ENCODE measurements around the gene FAM118B.
A peak's percentile ranks its signal among the peaks of the same experiment; 100 is the strongest.
"Not testable (repeated sequence)": the region's sequence is repeated elsewhere in the genome, so short reads cannot be mapped to it uniquely, and the experiment has no call there.

FAM118B gene

DNA sequence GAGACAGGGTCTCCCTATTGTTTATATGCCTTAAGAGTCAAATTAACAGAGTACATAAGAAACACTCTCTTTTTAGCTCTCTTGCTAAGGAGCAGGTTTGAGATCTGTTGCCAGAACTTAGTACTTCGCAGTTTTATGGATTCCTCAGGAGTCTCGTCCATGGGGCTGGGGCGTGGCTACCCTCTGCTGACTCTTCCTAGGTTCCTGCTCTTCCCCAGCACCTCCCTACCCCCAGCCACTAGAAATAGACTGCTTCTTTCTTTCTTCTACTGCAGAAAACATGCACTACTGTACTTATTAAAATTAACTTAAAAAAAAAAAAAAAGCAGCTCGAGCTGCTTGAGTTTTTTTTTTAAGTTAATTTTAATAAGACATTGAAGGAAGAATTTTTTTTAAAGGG, 8.0 kb downstream of the FAM118B start:
- DNase-seq (ENCODE audit: low spot score) = no peak

DNA sequence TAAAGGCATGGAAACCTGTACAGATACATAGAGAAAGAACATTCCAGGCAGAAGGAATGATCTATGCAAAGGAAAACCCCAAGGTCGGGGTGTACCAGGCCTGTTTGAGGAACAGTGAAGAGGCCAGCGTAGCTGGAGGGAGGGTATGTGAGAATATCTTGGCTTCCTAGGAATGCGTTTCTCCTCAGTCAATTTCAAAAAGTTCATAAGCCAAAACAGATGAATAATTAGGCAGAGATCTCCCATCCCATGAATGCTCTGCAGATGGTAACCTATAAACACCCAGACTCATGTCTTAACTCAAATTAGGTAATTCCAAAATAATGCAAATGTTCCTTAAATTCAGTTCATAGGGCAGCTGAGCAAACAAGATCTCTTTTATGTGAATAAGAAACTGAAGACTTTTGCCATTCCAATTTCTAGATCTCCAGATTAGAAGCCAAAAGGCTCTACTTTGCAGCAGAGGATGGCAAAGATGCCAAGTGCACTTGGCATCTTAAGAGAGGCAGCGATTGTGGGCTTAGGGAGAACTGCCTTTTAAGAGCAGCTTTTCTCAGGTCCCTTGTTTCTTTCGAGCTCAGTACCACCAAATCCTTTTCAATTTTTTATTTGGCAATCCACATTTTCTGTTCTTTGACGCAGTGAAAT, 13.2 kb downstream of the FAM118B start:
- no peak for DNase-seq (ENCODE audit: low spot score)

DNA sequence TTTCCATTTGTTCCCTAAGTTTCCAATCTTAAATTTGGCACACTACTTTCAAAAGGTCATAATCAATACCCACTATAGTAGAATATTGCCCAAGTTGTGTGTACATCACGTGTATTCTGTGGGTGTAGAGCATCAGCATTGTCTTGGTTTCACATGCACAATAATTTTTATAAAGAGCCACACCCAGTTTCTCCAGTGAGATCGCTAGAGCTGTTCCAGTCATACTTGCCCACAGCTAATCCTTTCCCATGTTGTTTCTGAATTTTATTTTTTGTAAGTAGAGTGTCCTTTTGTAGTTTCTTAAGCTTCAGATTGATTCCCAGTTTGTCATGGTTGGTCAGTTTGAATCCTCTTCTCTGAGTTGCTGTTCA, 13.7 kb downstream of the FAM118B start:
- no peak for DNase-seq (ENCODE audit: low spot score)

DNA sequence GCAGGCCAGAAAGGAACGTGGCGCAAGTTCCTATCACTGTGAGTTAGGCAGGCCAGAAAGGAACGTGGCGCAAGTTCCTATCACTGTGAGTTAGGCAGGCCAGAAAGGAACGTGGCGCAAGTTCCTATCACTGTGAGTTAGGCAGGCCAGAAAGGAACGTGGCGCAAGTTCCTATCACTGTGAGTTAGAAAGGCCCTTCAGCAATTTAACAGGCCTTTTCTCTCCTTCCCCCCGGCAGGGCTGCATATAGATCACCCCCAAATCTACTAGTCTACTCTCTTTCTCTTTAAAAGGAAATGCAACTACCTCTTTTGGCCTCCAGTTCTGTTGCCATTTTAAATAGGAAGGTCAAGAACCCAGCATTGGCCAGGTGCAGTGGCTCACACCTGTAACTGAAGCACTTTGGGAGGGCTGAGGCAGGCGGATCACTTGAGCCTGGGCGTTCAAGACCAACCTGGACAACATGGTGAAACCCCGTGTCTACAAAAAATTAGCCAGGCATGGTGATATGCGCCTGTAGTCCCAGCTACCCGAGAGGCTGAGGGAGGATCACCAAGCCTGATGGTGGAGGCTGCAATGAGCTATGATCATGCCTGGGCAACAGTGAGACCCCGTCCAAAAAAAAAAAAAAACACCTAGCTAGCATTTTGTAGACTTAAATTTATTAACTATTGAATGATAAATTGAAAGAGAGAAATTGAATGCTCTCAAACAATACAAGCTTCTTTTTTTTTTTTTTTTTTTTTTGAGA, 14.9 kb downstream of the FAM118B start:
- no peak for DNase-seq (ENCODE audit: low spot score)

DNA sequence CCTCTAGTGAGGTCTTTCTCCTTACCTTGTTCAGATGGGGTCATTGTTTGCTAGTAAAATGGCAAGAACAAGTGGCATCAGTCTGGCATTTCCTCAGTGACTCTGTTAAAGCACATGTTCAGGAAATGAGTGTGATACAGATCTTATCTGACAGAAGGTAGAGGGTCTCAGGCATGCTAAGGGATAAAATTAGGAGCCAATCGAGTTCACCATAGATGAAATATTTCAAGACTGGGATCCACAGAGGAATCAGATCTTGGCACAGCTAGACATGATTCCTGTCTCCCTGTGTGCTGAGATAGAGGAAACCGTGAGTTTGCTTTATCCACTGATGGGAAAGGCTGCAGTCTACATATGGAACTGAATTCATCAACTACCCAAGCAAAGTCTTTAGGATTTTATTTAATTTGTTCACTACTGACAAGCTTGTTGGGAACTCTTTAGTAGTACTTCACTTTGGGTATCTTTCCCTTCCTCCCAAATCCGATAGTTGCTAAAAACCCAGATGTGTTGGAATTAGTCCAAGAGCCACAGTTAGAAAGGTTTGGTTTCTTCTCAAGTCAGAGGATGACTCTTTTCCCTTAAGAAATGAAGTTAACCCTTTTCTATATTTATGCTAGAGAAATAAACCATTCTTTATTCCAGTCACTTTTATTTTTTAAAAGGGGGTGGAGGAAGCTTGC, 18.4 kb downstream of the FAM118B start:
- peak; percentile 77 for DNase-seq (ENCODE audit: low spot score)

DNA sequence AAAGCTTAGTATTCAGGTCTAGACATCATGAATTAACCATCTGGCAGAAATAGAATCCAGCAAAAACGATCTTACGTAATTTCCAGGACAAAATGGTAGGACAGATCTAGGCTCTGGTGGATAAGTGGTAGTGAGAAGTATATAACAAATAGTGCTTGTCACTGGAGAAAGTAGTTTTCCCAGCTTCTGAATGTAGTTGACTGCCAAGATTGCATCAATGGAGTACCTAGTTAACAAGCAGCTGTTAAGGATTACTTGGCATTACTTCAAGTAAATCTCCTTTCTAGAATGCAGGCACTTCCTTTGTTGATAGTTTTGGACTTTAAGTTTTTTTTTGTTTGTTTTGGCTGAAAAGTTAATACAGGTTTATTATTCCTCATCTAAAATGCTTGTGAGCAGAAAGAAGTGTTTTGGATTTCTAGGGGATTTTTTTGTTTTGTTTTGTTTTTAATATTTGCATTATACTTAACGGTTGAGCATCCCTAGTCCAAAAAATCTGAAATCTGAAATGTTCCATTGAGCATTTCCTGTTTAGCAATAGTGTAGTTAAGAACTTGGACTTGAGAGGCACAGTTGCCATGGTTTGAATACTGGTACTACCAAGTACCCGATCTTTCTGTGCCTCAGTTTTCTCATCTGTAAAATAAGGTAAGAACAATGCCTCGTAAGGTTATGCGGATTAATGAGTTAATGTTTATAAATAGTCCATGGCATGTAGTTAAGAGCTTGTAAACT, 20.3 kb downstream of the FAM118B start:
- no peak for DNase-seq (ENCODE audit: low spot score)

DNA sequence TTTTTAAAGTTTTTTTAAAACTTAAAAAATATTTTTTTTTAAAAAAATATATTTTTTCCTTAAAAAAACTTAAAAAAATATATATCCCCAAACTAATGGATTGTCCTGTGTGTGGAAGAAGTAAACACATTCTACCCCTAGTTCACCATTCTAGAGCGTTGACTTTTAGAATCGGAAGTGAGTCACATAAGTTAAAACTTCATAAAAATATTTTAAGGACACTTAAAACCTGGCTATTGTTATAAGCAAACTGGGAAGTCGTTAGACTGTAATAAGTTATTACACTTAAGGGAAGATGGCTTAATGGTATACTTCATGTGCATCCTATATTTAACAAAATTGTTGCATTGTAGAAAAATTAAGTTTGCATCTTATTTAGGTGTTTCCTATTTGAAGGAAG, 21.1 kb downstream of the FAM118B start:
- DNase-seq (ENCODE audit: low spot score) = no peak

DNA sequence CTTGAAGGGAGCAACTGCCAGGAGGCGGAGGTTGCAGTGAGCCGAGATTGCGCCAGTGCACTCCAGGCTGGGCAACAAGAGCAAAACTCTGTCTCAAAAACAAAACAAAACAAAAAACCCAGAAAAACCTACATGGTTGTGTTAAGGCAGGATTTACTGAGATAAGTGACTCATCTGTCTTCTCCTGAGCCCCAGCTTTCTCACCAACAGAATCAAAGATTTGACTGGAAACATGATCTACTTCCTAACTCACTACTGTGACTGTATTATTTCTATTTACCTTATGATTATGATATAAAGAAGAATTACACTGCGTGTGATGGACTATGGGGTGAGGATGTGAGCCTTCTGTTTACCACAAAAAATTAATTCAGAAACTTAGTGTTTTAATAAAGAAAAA, 21.8 kb downstream of the FAM118B start:
- no peak for DNase-seq (ENCODE audit: low spot score)

DNA sequence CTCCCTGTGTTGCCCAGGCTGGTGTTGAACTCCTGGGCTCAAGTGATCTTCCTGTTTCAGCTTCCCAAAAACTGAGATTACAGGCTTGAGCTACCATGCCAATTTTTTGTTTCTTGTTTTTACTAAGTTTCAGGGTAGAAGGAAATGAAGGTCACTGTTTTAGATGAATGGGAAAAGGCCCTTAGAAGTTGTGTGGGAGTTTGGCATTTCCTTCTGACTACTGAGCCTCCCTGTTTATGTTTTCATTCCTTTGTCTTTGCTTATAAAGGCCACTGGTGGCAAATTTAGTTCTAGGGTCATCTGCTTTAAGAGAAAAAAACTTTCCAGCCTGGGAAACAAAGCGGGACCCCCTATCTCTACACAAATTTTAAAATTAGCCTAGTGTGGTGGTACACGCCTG, 35.1 kb downstream of the FAM118B start:
- DNase-seq (ENCODE audit: low spot score) = no peak

DNA sequence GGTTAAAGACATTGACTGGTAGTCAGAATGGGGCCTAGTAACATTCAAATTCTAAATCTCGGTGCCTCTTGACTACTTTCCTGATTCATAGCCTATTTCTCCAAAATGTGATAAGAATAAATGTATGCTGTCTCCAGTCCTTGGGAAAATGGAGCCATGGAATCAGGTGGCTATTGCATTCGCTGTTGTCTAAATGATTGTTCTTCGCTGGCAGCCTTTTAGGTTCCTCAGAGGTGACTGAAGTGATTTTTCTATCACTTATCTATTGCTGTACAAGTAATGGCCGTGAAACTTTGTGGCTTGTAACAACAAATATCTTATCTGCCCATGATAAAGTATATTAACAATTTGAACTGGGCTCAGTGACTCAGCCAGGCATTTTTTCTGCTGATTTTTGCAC, 41.7 kb downstream of the FAM118B start:
- no peak for DNase-seq (ENCODE audit: low spot score)

DNA sequence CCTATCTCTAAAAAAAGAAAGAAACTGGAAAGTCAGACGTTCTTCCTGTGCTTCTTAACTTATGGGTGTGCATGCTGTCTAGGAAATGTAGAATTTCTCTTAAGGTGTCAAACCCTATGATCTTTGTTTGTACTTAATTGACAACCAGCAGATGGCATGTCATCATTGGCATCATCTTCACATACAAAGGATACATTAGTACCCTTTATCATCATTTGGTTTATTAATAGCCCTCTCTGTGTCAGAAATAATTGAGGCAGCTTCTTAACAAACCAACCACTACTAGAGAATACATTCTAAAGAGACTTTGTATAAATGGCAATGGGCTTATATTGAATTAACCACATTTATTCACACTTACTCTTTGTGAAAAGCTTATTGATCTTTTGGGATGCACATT, 43.2 kb downstream of the FAM118B start:
- no peak for DNase-seq (ENCODE audit: low spot score)

DNA sequence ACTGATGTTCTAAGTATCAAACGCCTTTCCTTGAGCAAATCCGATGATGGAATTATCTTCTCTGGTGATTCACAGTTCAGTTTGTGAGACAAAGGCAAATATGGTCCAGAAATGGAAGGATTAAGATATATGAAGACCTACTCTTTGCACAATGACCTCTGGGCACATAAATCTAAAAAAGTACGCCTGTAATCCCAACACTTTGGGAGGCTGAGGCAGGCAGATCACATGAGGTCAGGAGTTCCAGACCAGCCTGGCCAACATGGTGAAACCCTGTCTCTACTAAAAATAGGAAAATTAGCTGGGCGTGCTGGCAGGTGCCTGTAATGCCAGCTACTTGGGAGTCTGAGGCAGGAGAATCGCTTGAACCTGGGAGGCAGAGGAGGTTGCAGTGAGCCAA, 43.9 kb downstream of the FAM118B start:
- DNase-seq (ENCODE audit: low spot score) = not testable (repeated sequence)

DNA sequence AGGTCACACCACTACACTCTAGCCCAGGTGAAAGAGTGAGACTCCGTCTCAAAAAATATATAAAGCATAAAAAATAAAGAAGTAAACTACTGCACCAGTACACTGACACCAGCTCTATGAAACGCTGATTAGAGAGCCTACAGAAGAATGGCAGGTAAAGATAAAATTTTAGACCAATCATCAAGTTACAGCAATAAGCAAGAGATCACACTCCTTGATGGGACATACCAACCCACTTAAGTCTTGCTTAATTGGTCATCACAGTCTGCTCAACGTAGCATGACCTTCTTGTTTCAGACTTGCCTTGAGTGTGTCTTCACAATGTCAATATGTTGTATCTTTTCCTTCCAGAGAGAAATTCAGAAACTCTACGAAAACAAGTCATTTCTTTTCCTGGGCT, 44.6 kb downstream of the FAM118B start:
- DNase-seq (ENCODE audit: low spot score) = no peak

DNA sequence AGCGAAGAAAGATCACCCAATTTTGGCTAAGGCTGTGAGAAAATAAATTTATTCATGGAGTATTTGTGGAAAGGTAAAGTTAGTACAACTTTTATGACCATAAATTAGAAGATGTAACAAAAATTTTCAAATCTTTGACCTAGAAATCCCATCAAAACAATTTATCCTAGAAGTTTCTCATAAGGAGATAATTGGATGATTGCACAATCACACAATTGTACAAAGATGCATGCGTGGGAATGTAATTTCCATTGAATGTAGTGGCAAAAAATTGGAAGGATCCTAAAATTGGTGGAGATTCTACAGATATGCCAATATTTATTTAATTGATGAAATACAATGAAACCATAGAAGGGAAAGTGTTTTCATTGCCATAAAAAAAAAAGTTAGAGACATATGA, 45.6 kb downstream of the FAM118B start:
- no peak for DNase-seq (ENCODE audit: low spot score)

DNA sequence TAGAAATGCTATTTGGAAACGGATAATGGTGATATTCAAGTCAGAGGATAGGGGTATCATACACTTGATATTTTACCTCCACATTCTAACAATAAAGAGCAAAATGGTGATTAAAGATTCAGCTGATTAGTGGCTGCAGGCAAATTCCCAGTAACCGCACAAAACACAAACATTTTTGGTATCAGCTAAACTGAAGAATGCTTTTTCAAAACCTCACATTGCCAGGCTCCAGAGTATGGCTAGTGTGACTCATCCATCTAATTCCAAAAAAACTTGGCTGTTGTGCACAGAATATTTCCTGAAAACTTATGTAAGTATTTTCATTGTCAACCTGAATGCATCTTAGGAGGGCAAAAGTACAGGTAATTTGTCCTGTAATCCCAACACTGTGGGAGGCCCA, 46.2 kb downstream of the FAM118B start:
- DNase-seq (ENCODE audit: low spot score) = no peak

DNA sequence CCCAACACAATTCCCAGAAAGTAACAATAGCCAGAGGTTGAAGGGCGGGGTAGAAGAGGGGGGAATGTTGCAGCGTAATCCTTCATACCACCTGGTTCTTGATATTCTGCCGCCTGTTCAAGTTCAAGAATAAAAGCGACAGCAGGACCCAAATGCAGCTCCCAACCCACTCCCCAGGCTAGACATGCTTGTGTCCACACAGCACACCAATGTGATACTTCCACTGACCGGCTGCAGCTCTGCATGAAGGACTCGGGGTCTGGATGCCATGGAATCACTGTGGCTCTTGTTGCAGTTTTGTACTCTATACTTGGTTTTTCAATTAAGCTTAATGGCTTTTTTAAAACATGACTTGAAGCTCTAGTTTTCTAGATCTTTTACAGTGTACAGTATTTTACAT, 50.6 kb downstream of the FAM118B start:
- no peak for DNase-seq (ENCODE audit: low spot score)

DNA sequence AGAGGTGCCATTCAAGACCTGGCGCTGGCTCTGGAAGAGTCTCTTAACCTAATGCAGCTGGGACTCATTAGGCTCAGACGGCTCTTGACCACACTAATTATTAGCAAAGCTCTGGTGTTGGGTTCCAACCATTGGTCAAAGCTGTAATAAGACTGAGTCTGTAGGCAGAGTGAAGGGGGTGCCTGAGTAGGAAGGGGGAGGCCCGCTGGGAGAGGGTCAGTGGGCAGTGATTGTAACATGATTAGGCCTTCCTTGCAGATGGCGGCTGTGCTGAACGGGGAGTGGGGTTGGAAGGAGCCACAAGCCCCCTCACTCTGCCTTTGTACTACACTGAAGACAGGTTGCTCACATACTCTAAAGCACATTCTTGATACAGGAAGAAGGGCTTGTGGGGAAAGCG, 51.9 kb downstream of the FAM118B start:
- no peak for DNase-seq (ENCODE audit: low spot score)

DNA sequence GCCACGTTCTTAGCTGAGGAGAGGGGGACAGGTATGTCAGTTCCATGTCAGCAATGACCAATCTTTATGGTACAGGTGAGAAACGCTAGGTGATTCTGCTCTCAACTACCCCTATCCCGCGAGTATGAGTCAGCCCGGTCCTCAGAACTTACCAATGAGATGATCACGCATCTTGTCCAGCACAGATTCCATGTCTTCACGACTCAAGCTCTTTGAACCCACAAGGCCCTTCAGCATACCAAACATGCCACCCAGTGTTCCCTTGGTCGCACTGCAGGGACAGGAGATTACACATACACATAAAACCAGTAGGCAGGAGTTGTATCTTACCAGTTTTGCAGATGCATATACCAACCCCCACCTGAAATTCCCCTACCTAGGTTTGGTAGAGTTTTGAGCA, 54.2 kb downstream of the FAM118B start:
- DNase-seq (ENCODE audit: low spot score) = no peak

DNA sequence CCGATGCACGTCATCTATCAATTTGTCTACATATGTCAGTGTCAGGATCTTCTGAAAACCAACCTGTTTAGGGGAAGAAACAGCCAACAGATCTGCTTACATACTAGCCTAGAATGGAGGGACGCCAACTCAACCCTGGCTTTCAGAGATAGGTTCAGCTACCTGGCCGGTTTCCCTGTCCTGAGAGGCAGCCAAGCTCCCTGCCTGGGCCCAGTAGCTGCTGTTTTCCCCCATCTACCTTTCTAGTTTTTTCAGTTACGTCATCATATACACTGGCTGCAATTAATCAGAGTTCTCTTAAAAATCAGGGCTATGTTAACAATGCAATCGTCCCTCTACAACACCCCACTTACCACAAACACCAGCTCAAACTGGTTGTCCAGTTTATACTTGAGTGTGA, 56.1 kb downstream of the FAM118B start:
- no peak for DNase-seq (ENCODE audit: low spot score)

DNA sequence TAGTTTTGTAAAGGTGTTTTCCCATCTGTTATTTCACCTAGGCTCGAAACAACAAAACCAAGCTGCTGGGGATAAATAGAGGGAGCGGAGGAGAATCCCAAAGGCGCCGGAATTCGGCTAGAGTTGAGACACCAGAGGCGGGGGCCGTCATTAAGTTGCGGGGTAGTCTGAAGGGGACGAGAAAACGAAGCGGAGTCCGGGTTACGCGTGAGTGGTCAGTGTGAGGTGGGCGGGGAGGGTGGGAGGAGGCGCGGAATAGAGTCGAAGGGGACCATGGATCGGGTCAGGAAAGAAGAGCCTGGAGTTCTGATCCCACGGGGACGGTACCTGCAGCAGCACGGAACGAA, 56.8 kb downstream of the FAM118B start:
- peak; percentile 20 for DNase-seq (ENCODE audit: low spot score)

DNA sequence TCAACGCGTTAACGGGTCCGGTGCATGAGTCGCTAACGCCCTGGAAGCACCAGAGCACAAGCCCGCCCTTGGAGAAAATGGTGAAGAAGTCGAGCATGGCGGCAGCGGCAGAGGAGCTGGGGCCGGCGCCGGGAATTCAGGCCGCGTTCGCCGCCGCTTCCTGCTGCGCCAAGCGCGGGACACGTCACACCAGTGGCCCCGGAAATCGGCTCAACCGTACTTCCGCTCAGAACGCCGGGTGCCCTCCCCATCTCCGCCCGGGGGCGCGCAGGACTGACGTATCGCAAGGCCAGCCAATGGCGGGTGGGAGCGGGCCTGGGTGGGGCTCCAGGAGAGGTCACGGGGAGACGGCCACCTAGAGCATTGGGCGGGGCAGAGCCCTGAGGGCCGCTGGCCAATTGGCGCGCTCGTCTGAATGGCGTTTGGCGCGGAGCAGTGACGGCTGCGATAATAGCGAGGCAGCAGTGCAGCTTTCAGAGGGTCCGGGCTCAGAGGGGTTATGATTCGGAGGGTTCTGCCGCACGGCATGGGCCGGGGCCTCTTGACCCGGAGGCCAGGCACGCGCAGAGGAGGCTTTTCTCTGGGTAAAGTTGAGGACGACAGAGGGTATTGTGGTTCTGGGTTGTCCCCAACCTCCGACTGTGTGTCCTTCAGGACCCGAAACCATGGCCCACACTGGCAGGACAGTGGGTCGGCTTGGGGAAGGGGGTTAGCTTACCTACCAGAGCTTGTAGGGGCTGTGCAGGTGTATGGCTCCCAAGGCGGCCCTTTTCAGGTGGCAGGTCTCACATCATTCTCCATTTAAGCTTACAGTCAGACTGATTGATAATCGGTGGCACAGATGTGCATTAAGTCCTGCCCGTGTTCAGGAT, 57.4 kb downstream of the FAM118B start, which contains the start of the genes FOXRED1 and SRPRA:
TSS of gene FOXRED1 (plus strand) at position 447 of the 872 bp plus-strand sequence. CDS start at position 500, 53 bp downstream.
TSS of gene SRPRA (minus strand) at position 188 of the 872 bp plus-strand sequence. CDS start at position 97, 91 bp downstream.
- peak; percentile 98 for DNase-seq (ENCODE audit: low spot score)

DNA sequence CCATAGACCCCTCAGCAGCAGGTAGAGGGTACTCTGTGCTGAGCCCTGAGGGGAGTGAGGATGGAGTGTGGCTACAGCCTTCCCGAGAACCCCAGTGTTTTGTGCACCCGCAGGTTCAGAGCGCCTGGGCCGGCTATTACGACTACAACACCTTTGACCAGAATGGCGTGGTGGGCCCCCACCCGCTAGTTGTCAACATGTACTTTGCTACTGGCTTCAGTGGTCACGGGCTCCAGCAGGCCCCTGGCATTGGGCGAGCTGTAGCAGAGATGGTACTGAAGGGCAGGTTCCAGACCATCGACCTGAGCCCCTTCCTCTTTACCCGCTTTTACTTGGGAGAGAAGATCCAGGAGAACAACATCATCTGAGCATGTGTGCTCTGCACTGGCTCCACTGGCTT, 65.7 kb downstream of the FAM118B start:
- DNase-seq (ENCODE audit: low spot score) = no peak
